Inflammatory macrophage (primary cell): Measurements from ENCODE around the gene CERS6.

ENCODE experiments used
- DNase-seq, 2 donors: peaks; one replicate each; pipeline ENCODE4 v3.0.0-alpha.2; 2020 to 2022

The CERS6 gene

DNA sequence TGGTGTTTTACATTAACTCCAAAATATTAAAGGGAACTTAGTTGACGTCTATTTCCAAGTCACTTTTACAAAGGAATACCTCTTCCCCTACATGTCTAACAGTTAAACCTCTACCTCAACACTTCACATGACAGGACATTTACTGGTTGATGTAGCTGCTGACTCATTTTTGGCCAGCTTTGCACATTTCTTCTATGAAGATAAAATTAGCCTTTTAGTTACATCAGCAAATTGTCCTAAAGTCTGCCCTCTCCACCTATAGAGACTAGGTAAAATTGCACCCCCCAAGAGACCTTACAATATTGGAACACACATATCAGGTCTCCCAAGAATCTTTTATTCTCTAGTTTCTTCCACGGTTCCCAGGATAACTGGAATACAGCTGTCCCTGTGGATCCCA is 10.1 kb upstream of the CERS6 start:
- DNase-seq, result no peak

- no peak for DNase-seq
Observed at GRCh38 chr2:168448980-168449379, 7.1 kb upstream of the CERS6 start.

- DNase-seq, result no peak
Observed at GRCh38 chr2:168449419-168449818, 6.7 kb upstream of the CERS6 start.

DNA sequence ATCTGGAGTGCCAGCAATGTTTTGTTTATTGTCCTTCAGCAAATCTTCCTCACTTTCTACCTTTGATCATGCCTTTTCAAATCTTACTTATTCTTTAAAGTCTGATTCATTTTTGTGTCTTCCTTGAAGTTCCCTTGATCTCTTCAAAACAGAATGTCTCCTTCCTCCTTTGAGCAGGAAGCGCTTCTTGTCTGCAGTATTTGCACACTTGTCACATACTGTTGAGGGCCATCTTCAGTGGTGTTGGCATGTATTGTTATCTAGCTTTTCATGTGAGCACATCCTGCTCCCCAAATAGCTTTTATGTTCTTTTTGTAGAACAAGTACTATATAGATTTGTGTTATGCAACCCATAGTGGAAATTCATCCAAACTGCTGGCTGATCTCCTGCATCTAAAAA is 5.9 kb upstream of the CERS6 start:
- no peak for DNase-seq

DNA sequence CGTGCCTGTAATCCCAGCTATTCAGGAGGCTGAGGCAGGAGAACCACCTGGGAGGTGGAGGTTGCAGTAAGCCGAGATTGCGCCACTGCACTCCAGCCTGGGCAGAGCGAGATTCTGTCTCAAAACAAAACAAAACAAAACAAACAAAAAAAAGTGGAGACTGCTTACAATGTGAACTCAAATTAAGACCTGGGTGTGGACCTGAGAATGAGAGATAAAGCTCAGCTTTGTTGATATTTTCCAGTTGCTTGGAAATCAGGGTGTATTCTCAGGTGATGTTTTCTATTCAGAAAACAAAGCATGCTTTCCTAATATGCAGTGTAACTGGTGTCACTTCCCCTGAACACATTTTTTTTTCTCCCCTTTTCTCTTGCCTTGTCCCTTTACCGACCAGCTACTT is 5.3 kb upstream of the CERS6 start:
- DNase-seq, result no peak

GRCh38 chr2:168452781-168453180 is 3.3 kb upstream of the CERS6 start:
- DNase-seq, result no peak

DNA sequence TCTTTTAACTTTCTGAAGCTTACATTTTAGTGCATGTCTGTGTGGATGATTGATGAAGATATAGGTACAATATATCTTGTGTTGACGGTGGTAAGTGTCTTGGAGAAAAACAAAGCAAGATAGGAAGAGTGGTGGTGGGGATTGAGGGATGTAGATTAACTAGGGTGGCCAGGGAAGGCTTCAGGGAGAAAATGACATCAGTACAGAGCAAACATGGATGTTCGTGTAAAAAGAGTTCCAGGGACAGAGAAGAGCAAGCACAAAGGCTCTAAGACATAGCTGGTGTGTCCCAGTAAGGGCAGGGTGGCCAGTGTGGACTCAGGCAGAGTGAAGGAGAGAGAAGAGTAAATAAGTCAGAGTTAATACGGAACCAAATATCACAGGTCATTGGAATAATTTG is 2.7 kb upstream of the CERS6 start:
- DNase-seq, result no peak

DNA sequence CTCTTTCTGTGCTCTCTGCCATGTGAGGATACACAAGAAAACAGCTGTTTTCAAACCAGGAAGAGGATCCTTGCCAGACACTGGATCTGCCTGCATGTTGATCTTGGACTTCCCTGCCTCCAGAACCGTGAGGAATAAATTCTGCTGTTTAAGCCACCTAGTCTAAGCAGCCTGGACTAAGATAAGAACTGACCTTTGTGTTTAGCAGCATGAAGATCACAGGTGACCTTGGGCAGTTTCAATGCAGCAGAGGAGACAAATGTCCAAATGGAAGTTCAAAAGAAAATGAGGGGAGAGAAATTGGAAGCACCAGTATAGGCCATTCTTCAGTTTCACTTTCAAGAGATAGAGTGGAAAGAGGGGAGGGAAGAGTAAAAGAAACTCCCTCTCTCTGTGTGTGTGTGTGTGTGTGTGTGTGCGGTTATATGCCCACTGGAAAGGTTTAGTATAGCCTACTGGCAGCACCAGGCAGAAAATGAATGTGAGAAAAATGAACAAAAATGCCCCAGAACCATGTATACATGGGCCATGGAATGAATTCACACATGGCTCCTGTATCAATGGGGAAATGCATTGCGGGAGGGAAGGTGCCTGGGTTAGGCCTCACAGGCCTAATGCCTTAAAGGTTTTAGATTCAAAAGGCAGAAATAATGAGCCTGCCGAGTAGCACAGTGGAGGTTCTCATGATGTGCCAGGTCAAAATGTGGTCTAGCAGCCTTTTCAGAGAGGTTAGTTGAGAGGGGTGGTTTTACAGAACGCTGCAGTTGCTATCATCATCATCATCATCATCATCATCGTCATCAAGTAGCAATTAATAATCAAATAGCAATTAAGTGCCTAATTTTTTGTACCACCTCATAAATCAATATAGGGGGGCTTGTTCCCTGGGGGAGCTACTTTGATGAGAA is 1.1 kb upstream of the CERS6 start:
- peak in 1 of 2 donors; percentile 13 for DNase-seq

DNA sequence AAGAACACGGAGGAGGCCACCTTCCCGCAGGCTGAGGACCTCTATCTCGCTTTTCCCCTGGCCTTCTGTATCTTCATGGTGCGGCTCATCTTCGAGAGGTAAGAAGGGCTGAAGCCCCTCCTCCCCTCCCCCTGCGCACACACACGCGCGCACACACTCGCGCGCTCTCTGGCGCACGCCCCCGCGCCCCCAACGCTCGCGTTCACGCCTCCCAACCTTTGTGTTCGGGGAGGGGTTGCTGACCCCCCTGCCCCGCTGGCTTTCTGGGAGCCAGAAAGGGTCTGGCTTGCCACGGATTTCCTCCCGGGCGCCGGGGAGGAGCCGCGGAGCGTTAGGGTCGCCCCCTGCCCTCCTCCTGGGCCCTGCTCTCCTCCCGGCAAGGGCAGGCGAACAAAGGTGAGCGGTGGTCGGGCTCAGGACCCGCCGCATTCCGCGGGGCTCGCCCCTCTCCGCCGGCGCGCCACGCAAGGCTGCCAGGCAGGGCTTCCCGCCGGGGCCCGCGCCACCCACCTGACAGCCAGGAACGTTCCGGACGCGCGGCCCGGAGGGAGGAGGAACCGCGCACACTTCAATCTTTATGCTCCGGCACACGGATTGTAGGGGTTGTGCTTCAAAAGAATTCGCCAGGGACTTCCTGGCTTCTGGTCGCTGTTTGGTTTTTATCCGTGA is 583 bp downstream of the CERS6 start:
- peak in 1 of 2 donors; percentile 40 for DNase-seq

GRCh38 chr2:168457190-168457895 is 1.3 kb downstream of the CERS6 start:
- DNase-seq, result peak; percentile 19 to 33

DNA sequence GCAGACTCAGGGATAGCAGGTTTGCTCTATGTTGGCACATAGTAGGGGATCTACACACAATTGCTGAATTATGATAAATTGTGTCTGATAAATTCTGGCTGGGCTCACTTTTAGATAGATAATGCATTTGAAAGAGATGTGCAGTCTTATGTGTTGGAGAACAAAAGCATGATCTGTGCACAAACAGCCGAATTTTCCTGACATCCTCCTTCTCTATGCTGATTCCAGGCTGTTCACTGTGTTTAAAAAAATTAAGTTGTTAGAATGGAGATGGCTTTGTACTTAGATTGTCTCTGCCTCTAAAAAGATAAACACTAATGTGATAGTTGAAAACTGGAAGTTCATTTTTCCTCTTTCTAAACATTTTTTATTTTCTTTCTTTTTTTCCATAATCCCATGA is 2.1 kb downstream of the CERS6 start:
- no peak for DNase-seq

DNA sequence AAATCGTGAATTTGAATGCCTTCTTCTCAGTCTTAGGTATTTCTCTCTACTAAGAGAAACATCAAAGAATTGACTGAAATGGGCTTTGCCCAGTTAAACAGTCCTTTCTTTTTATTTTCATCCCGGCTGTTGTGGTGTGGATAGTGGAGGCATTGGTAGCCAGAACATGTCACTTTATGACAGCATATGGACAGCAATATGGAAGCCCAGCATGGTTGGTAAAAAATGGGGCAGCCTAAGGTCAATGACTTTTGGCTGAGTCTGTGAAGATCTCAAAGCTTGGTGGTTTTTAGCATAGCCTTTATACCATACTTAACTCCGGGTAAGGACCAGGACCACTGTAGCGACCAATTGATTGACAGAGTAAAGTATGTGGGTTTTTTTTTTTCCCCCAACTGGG is 3.2 kb downstream of the CERS6 start:
- DNase-seq, result no peak

GRCh38 chr2:168460571-168460970 is 4.5 kb downstream of the CERS6 start:
- no peak for DNase-seq

GRCh38 chr2:168461178-168461941 is 5.3 kb downstream of the CERS6 start:
- no peak for DNase-seq

GRCh38 chr2:168461942-168462331 is 5.9 kb downstream of the CERS6 start:
- DNase-seq, result no peak

DNA sequence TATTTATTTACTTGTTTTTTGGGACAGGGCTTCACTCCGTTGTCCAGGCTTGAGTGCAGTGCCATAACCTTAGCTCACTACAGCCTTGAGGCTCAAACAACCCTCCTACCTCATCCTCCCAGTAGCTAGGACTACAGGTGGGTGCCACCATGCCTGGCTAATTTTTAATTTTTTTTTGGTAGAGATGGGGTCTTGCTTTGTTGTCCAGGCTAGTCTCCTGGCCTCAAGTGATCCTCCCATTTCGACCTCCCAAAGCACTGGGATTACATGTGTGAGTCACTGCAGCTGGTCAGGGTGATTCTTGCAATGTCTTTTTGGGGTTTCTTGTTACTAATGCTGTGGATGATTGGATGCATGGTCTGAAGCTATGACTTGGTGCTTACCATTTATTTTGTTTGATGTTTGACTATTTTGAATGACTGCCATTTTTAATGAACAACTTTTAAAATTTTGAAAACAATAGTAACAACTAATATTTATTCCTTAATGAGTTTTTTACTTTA is 6.5 kb downstream of the CERS6 start:
- DNase-seq, result no peak

DNA sequence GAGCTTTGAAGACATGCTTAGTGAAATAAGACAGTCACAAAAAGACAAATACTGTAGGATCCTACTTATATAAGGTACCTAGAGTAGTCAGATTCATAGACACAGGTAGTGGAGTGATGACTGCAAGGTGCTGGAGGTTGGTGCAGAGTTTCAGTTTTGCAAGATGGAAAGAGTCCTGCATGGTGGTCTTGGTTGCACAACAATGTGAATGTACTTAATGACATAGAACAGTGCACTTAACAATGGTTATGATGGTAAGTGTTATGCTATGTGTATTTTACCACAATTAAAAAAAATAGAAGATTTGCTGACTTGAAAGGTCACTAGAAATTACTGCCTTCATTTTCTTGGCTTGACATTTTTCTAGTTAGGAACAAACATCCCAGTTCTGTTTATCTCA is 9.5 kb downstream of the CERS6 start:
- no peak for DNase-seq

- no peak for DNase-seq
Observed at GRCh38 chr2:168466190-168466737, 10.2 kb downstream of the CERS6 start.

DNA sequence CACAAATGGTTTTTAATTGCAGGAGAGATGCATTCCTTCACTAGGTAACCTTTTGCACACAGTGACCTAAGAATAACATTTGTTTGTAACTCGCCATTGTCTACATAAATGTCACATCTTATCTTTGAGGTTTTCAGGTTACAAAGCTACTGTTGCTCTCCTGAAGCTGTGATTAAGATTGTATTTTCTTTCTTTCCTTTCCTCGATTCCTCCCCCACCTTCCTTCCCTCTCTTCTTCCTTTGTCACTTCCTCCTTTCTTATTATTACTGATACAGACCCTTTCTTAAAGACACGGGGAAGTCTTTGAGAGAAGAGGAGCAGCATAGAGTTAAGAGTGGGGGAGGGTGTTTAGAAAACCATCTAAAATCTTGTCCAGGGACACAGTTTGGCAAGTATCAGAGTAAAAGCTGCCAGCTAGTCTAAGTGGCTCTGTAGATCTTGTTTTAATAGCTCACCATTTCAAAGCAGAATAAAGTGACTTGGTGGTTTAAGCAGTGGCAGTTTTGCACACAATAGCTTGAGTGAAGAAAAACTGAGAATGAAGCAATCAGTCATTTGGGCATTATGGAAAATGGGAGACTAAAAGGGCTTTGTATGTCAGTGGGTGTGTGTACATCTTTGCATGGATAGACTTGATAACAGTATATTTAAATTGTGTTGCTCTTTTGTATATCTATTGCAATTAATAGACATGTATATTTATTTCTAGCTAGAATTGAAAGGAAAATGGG is 10.9 kb downstream of the CERS6 start:
- no peak for DNase-seq

- DNase-seq, result no peak
Observed at GRCh38 chr2:168467729-168468128, 11.7 kb downstream of the CERS6 start.

DNA sequence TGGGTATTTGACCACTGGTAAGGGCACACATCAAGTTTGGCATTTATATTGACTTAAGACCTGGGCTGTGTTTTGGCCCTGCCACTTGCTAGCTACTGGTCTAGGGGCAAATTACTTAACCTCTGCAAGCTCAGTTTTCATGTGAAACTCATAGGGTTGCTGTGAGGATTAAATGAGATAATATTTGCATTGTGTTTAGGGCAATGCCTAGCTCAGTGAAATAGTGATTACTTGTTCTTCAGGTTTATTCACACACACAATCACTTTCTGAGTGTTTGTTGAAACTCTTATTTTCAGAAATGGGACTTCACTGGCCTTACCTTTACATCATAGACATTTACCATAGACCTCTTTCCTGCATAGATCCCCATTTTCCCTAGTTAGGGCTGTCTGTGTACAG is 12.3 kb downstream of the CERS6 start:
- DNase-seq, result no peak
